Gastroesophageal sphincter (tissue), 3 donors: ENCODE measurements around the gene PHACTR1.
"Not testable (repeated sequence)": the region's sequence is repeated elsewhere in the genome, so short reads cannot be mapped to it uniquely, and the experiment has no call there.

Experiments used
- POLR2A ChIP-seq, 2 donors: fragments of 450-650 bp; IDR thresholded peaks; one replicate each; pipeline ENCODE4 v1.6.1; 2017; ENCODE audit warnings: antibody characterized with exemption in 2 of 2, mild to moderate bottlenecking in 2 of 2, moderate library complexity in 1 of 2
- POLR2AphosphoS5 ChIP-seq: sonication (generic); formaldehyde crosslinking; IDR thresholded peaks from one replicate; pipeline ENCODE4 v1.6.1; 2017; ENCODE audit warnings: antibody characterized with exemption
- TF ChIP-seq, protein P1 (sequence below), 4 experiments: fragments of 200-600 bp in 2 of 4; fragments of 450-650 bp in 2 of 4; sonication (generic) in 1 of 4; IDR thresholded peaks; one replicate each; pipeline ENCODE4 v1.5.1; 2017 to 2019; ENCODE audit warnings: antibody characterized with exemption in 4 of 4, mild to moderate bottlenecking in 2 of 4, moderate library complexity in 2 of 4

DNA sequence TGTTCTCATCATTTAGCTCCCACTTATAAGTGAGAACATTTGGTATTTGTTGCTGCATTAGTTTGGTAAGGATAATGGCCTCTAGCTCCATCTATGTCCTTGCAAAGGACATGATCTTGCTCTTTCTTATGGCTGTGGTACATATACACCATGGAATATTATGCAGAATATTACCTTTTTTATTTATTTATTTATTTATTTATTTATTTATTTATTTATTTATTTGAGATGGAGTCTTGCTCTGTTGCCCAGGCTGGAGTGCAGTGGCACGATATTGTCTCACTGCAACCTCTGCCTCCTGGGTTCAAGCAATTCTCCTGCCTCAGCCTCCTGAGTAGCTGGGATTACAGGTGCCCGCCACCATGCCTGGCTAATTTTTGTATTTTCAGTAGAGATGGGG, 14.2 kb downstream of the PHACTR1 start:
- TF ChIP-seq, protein P1, sequence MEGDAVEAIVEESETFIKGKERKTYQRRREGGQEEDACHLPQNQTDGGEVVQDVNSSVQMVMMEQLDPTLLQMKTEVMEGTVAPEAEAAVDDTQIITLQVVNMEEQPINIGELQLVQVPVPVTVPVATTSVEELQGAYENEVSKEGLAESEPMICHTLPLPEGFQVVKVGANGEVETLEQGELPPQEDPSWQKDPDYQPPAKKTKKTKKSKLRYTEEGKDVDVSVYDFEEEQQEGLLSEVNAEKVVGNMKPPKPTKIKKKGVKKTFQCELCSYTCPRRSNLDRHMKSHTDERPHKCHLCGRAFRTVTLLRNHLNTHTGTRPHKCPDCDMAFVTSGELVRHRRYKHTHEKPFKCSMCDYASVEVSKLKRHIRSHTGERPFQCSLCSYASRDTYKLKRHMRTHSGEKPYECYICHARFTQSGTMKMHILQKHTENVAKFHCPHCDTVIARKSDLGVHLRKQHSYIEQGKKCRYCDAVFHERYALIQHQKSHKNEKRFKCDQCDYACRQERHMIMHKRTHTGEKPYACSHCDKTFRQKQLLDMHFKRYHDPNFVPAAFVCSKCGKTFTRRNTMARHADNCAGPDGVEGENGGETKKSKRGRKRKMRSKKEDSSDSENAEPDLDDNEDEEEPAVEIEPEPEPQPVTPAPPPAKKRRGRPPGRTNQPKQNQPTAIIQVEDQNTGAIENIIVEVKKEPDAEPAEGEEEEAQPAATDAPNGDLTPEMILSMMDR (IDR thresholded peaks at IDR 0.05), result not testable (repeated sequence)
- TF ChIP-seq POLR2AphosphoS5; POLR2A (IDR thresholded peaks at IDR 0.05): not testable (repeated sequence)
